Thoracic aorta (tissue), 2 donors: Measurements from ENCODE around the gene AMOTL2. TPM values are rescaled to one million over a fixed set of nuclear protein-coding genes. Genes with fewer than 3 reads are reported as not detected.

ENCODE experiments used
- ATAC-seq: fragments of 150-250 bp; one replicate; pipeline ENCODE4 v1.8.0; 2017; ENCODE audit warnings: low read depth; ENCODE audit not compliant: insufficient number of reproducible peaks, low FRiP score
- DNase-seq: peaks from one replicate; pipeline ENCODE4 v3.0.0-alpha.2; 2020; ENCODE audit warnings: low spot score
- H3K27ac ChIP-seq, 2 donors: fragments of 200-600 bp; sonication (generic); 1 replicate in 1 of 2; 2 replicates in 1 of 2; pipeline ENCODE4 v1.5.1; 2016; ENCODE audit warnings: mild to moderate bottlenecking in 2 of 2, moderate library complexity in 2 of 2
- H3K27me3 ChIP-seq: fragments of 200-600 bp; sonication (generic); replicated peaks from 2 replicates; pipeline ENCODE4 v1.6.0; 2016; ENCODE audit warnings: mild to moderate bottlenecking; ENCODE audit not compliant: insufficient read depth
- H3K36me3 ChIP-seq: fragments of 200-600 bp; sonication (generic); one replicate; pipeline ENCODE4 v1.5.1; 2016
- H3K4me1 ChIP-seq, 2 donors: fragments of 200-600 bp; sonication (generic); 1 replicate in 1 of 2; 2 replicates in 1 of 2; pipeline versions ENCODE4 v1.5.1 to v1.6.0; 2016; ENCODE audit warnings: low read depth in 2 of 2, mild to moderate bottlenecking in 1 of 2; ENCODE audit not compliant: control insufficient read depth in 1 of 2
- H3K4me3 ChIP-seq: fragments of 200-600 bp; sonication (generic); 2 replicates; pipeline ENCODE4 v1.5.1; 2016; ENCODE audit warnings: mild to moderate bottlenecking
- H3K9me3 ChIP-seq: fragments of 200-600 bp; sonication (generic); 2 replicates; pipeline ENCODE4 v1.5.1; 2016
- total RNA-seq, 2 donors: library from RNA; depleted of rRNA; stranded (reverse); fragments of >200 nt; gene quantifications; one replicate each; pipeline versions ENCODE4 v1.1.0 to v1.2.3, GENCODE V29; 2016
- TF ChIP-seq, protein P1 (sequence below): fragments of 200-600 bp; sonication (generic); IDR thresholded peaks from one replicate; pipeline ENCODE4 v1.5.1; 2019; ENCODE audit warnings: antibody characterized with exemption

AMOTL2 gene
- total RNA-seq, 2 donors from 2014 or later = 62.4 to 161 TPM

DNA sequence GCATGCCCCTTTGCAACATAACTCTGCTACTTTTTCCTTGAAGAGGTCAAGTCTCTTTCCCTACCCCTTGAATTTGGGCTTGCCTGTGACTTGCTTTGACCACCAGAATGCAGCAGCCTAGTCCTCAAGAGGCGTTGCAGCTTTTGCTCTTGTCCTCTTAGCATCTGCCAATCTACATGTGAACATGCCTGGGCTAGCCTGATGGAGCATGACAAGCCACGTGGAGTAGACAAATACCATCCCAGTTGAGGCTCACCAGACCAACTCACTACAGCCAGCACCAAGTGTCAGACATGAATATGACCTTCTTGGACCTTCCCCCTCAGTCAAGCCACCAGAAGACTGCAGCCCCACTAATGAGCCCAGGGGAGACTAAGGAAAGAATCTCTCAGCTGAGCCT lies 32.9 kb downstream of the AMOTL2 start:
- no peaks in the 10 kb centered on the region for H3K27me3 ChIP-seq
- peaks cover under 1 to 12% of the 10 kb centered on the region in 2 donors for H3K4me1 ChIP-seq
- H3K9me3 ChIP-seq = peaks cover 5% of the 10 kb centered on the region
- TF ChIP-seq, protein P1, sequence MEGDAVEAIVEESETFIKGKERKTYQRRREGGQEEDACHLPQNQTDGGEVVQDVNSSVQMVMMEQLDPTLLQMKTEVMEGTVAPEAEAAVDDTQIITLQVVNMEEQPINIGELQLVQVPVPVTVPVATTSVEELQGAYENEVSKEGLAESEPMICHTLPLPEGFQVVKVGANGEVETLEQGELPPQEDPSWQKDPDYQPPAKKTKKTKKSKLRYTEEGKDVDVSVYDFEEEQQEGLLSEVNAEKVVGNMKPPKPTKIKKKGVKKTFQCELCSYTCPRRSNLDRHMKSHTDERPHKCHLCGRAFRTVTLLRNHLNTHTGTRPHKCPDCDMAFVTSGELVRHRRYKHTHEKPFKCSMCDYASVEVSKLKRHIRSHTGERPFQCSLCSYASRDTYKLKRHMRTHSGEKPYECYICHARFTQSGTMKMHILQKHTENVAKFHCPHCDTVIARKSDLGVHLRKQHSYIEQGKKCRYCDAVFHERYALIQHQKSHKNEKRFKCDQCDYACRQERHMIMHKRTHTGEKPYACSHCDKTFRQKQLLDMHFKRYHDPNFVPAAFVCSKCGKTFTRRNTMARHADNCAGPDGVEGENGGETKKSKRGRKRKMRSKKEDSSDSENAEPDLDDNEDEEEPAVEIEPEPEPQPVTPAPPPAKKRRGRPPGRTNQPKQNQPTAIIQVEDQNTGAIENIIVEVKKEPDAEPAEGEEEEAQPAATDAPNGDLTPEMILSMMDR = no peak
- DNase-seq = no peak
- H3K4me3 ChIP-seq = no peak overlapping the region
- ATAC-seq = no peak
- H3K36me3 ChIP-seq = no peaks in the 10 kb centered on the region
- no peak overlapping the region for H3K27ac ChIP-seq

DNA sequence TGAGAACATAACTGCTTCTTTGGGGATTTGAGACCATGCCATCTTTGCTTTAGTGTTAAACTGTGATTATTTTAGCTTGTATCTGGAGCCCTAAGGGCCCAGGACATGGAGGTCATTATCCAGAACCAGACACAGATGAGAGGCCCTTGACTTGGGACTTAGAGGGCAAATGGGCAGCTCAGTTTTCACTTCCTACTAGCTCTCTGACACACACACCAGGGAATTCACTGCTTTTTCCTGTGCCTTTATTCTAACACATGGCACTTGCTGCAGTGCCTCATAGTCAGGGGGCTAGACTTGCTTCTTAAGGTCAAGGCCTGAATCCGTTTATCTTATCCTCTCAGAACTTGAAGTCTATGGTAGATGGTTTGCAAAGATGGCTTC lies 33.3 kb downstream of the AMOTL2 start:
- DNase-seq (no peak), ATAC-seq (no peak)
- Histone ChIP-seq H3K36me3 (no peaks in the 10 kb centered on the region), H3K4me1 (peaks cover 5 to 16% of the 10 kb centered on the region in 2 donors), H3K27ac (no peak overlapping the region), H3K9me3 (peaks cover 1% of the 10 kb centered on the region), H3K4me3 (no peak overlapping the region), H3K27me3 (no peaks in the 10 kb centered on the region)
- TF ChIP-seq, protein P1 = no peak

DNA sequence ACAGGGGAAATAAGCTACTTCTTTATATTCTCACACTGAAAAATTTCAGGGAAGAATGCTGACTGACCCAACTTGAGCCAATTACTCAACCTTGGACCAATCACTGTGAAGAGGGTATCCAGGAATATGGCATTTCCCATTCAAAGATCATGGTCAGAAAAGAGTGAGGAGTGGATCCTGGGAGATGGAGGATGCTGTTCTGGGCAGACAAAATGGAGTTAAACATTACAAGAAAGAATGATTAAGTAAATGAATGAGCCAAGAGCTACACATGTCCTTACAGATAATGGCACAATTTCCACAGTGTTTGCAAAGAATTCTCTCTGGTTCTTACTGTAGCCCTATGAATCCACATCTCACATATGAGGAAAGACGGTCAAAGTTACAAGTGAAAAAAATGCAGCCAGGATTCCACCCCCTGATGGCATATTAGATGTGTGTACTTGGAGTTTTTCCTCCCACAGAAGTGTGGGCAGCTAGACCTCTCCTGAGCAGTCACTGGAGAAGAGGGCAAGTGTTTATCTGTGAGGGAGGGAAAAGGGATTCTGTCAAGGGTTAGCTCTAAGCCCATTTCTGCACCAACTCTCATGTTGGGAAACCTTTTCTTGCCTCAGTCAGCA lies 33.8 kb downstream of the AMOTL2 start:
- no peak overlapping the region for H3K27ac ChIP-seq
- peaks cover 5 to 21% of the 10 kb centered on the region in 2 donors for H3K4me1 ChIP-seq
- TF ChIP-seq, protein P1 = no peak
- no peaks in the 10 kb centered on the region for H3K36me3 ChIP-seq
- no peak for DNase-seq
- H3K27me3 ChIP-seq = no peaks in the 10 kb centered on the region
- no peak overlapping the region for H3K4me3 ChIP-seq
- no peak for ATAC-seq
- no peaks in the 10 kb centered on the region for H3K9me3 ChIP-seq

DNA sequence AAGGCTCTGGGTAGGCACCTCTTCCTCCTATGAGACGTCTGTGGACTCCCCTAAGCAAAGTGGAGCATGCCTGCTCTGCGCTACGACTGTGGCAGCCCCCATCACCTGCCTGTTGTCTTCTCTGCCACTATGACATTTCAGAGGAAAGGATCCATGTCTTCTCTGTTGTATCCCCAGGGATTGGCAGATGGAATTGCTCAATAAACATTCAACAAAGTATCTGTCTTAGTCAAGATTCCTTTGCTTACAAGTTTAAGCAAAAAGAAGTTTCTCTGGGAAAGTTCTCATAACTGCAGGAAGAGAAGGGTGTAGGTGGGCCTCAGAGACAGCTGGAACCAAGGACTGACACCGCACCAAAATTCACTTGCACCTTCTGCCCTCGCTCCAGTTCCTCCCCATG lies 34.3 kb downstream of the AMOTL2 start:
- no peaks in the 10 kb centered on the region for H3K36me3 ChIP-seq
- peaks cover 11 to 27% of the 10 kb centered on the region in 2 donors for H3K4me1 ChIP-seq
- ATAC-seq (no peak), DNase-seq (no peak)
- no peak overlapping the region for H3K27ac ChIP-seq
- no peaks in the 10 kb centered on the region for H3K9me3 ChIP-seq
- TF ChIP-seq, protein P1 = no peak
- H3K27me3 ChIP-seq = no peaks in the 10 kb centered on the region
- no peak overlapping the region for H3K4me3 ChIP-seq

DNA sequence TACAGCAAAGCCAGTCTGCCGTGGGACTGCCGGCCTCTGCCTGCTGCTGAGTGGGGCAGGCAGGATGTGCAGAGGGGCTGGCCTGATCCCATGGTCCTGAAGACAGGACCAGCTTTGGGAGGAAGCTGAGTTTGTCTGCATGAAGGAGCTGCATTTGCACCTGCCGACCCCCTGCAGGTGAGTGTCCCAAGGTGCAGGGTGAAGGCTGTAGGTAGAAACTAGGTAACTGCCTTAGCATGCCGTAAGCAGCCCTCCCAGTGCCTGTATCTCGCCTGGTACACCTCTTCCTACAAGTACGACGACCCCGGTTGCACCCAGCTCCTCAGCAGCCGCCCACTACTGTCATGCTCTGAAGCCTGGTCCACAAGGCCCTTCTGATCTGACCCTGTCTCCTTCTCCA lies 34.9 kb downstream of the AMOTL2 start:
- H3K9me3 ChIP-seq = no peaks in the 10 kb centered on the region
- H3K27me3 ChIP-seq = no peaks in the 10 kb centered on the region
- H3K36me3 ChIP-seq = no peaks in the 10 kb centered on the region
- TF ChIP-seq, protein P1 = no peak
- H3K4me1 ChIP-seq = peaks cover 15 to 33% of the 10 kb centered on the region in 2 donors
- H3K4me3 ChIP-seq = no peak overlapping the region
- H3K27ac ChIP-seq = no peak overlapping the region
- ATAC-seq = no peak
- no peak for DNase-seq
